Calu3 (cell line): ENCODE measurements around the gene CRYM. TPM values are rescaled to one million over a fixed set of nuclear protein-coding genes. Genes with fewer than 3 reads are reported as not detected.
"Not testable (repeated sequence)": the region's sequence is repeated elsewhere in the genome, so short reads cannot be mapped to it uniquely, and the experiment has no call there.

Source experiments
- Bru-seq: library from RNA; stranded (reverse); fragments of 400-500 nt; gene quantifications from one replicate; lab custom pipeline; 2021; lab: Mats Ljungman, UMichigan
- BruChase-seq, 2 experiments: library from RNA; stranded (reverse); fragments of 400-500 nt; gene quantifications; one replicate each; lab custom pipeline; 2021; lab: Mats Ljungman, UMichigan
- BruUV-seq: library from RNA; stranded (reverse); fragments of 400-500 nt; replicated peaks from 2 replicates; lab custom pipeline; 2021; lab: Mats Ljungman, UMichigan
- CTCF ChIA-PET: fragments of 300-600 bp; sonication (Branson Sonifier 250); formaldehyde crosslinking; loops from one replicate; lab custom pipeline; 2022; ENCODE audit warnings: antibody characterized with exemption; lab: Charles Lee
- DNase-seq: peaks from one replicate; pipeline ENCODE4 v3.0.0; 2022
- H3K27ac Mint-ChIP-seq: one replicate; pipeline ENCODE4 v1.8.0; 2022; ENCODE audit warnings: mixed read lengths; ENCODE audit not compliant: unreplicated experiment
- H3K27me3 Mint-ChIP-seq: one replicate; pipeline ENCODE4 v1.8.0; 2022; ENCODE audit warnings: mixed read lengths; ENCODE audit not compliant: unreplicated experiment
- H3K36me3 Mint-ChIP-seq: one replicate; pipeline ENCODE4 v1.8.0; 2022; ENCODE audit warnings: mild to moderate bottlenecking, moderate library complexity, mixed read lengths; ENCODE audit not compliant: insufficient read depth, unreplicated experiment
- H3K4me1 Mint-ChIP-seq: one replicate; pipeline ENCODE4 v1.8.0; 2022; ENCODE audit warnings: mild to moderate bottlenecking, low read depth, mixed read lengths; ENCODE audit not compliant: unreplicated experiment
- H3K4me3 Mint-ChIP-seq: one replicate; pipeline ENCODE4 v1.8.0; 2022; ENCODE audit warnings: mild to moderate bottlenecking, low read depth, moderate library complexity, mixed read lengths; ENCODE audit not compliant: unreplicated experiment
- H3K9me3 Mint-ChIP-seq: one replicate; pipeline ENCODE4 v1.8.0; 2022; ENCODE audit warnings: low read depth, mixed read lengths; ENCODE audit not compliant: unreplicated experiment
- intact Hi-C: fragments of 100-400 bp; cut with micrococcal nuclease; formaldehyde crosslinking; loops from one replicate; pipeline ENCODE4 v1.10.0; 2022; ENCODE audit not compliant: unreplicated experiment
- long read RNA-seq: library from polyadenylated mRNA; stranded (forward); transcript quantifications from one replicate; pipeline ENCODE4 v2.0.0, GENCODE V29; 2022
- total RNA-seq: library from RNA; stranded (reverse); gene quantifications from 2 replicates; pipeline ENCODE4 v1.2.3, GENCODE V29; 2022
- TF ChIP-seq, protein P1 (sequence below): fragments of 200-600 bp; IDR thresholded peaks from one replicate; pipeline ENCODE4 v1.8.0; 2022; ENCODE audit warnings: antibody characterized with exemption; ENCODE audit not compliant: unreplicated experiment

CRYM gene
- total RNA-seq (4.1 and 7.2 TPM in 2 replicates), Bru-seq, nascent RNA (percentile 28 among the genes with signal in this experiment), BruChase-seq, experiment 1, labeled RNA remaining after a 6-hour chase (percentile 24 among the genes with signal in this experiment), BruChase-seq, experiment 2, labeled RNA remaining after a 2-hour chase (percentile 20 among the genes with signal in this experiment)
- long read RNA-seq, partial matches to known transcripts: 21 of 29 reads
- long read RNA-seq, other reads (novel, unspliced or antisense): 8 of 29 reads

DNA sequence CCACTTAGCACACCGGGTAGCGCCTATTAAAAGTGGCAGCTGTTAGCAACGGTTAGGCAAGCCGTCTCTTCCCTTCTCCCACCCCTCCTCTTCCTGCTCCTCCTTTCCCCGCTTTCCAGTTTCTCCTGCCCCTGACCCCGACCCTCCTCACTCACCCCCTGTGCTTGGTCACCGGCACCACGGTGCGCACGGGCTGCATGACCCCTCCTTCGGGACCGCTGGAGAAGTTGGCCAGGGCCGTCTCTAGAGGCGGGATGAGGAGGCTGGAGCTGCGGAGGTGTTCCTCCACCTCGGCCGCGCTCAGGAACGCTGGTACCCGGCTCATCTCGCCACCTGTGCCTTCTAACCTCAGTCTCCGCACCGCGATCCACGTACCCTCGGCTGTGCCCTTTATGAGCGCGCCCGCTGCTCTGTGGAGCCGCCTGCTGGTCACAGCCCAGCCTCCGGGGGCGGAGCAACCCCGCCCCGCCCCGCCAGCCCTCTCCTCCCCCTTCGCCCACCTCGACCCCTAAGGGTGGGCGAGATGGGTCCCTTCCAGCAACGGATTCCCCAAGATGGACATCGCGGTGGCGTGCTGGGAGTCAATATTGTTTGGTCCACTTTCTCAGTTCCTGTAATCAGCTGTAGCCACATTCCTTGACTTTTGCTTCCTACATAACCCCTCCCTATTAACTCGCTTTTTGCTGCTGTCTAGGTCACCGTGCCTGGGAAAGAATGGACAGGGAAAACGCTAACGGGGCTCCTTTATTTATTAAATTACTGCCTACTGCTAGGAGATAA is at the start of gene CRYM:
TSS of gene CRYM (minus strand) at position 364 of the 780 bp plus-strand sequence. CDS start at position 325, 39 bp downstream.
- BruUV-seq: no TSS peak
- intact Hi-C loops: loop anchor here (1.0 to 5.0 kb wide), 2 partner anchors 46 to 90 kb away; partner anchors contain the start of gene ANKS4B

DNA sequence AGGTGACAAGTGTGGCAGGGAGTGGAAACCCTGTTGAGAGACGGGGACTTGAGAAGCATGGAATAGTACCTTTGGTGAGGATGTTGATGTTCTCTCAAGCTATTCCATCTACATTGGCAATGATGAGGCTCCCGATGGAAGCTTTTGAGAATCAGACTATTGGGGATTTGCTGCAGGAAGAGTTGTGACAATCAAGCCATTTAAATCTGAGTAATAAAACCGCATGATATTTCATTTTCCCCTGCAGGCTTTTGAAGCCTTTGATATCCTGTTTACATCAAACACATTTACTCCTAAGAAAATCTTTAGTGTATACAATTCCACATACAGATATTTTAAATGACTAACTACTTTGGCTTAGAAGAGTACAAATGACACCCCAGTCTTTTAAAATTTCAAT is 49.0 kb upstream of the CRYM start:
- no peaks in the 10 kb centered on the region for H3K36me3 Mint-ChIP-seq
- H3K27me3 Mint-ChIP-seq: no peaks in the 10 kb centered on the region
- BruUV-seq: no TSS peak
- no peak overlapping the region for H3K27ac Mint-ChIP-seq
- TF ChIP-seq, protein P1, sequence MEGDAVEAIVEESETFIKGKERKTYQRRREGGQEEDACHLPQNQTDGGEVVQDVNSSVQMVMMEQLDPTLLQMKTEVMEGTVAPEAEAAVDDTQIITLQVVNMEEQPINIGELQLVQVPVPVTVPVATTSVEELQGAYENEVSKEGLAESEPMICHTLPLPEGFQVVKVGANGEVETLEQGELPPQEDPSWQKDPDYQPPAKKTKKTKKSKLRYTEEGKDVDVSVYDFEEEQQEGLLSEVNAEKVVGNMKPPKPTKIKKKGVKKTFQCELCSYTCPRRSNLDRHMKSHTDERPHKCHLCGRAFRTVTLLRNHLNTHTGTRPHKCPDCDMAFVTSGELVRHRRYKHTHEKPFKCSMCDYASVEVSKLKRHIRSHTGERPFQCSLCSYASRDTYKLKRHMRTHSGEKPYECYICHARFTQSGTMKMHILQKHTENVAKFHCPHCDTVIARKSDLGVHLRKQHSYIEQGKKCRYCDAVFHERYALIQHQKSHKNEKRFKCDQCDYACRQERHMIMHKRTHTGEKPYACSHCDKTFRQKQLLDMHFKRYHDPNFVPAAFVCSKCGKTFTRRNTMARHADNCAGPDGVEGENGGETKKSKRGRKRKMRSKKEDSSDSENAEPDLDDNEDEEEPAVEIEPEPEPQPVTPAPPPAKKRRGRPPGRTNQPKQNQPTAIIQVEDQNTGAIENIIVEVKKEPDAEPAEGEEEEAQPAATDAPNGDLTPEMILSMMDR: no peak
- H3K9me3 Mint-ChIP-seq: peaks cover 4% of the 10 kb centered on the region
- no peak overlapping the region for H3K4me3 Mint-ChIP-seq
- intact Hi-C loops: no loop called here
- H3K4me1 Mint-ChIP-seq: no peaks in the 10 kb centered on the region
- no peak for DNase-seq
- CTCF ChIA-PET: interaction anchor here (0.6 kb wide), 2 partner anchors 35 to 413 kb away, joined by 3 to 5 read pairs; no protein-coding TSS in a partner anchor

More for the DNA sequence above, at the start of gene CRYM:
- DNase-seq: peak; percentile 83
- H3K4me3 Mint-ChIP-seq: peak within 1 kb of the TSS; percentile 85
- peaks cover 7% of the 10 kb centered on the region for H3K4me1 Mint-ChIP-seq
- TF ChIP-seq, protein P1: peak; percentile 96
- CTCF ChIA-PET: interaction anchor here (0.9 to 2.8 kb wide), 5 partner anchors 17 to 122 kb away, joined by 3 to 24 read pairs (median 4); no protein-coding TSS in a partner anchor
- no peaks in the 10 kb centered on the region for H3K9me3 Mint-ChIP-seq
- H3K27me3 Mint-ChIP-seq: peaks cover 29% of the 10 kb centered on the region
- H3K36me3 Mint-ChIP-seq: peaks cover 12% of the 10 kb centered on the region
- H3K27ac Mint-ChIP-seq: peak within 1 kb of the TSS; percentile 19

DNA sequence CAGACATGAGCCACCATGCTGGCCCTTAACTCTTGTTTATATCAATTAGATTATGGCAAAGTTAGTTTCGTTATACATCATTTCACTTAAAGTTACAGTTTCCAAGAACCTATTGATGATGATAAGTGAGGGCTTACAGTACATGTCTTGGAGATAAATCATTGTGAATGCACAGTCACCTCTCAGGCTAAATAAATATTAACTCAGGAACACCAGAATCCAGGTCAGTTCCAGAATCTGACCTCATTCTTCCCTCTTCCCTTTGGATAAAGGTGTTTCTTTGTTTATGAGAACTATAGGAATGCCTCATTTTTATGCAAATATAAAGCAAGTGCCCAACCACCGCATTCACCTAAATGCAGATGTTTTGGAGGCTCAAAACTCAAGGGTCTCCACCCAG is 48.4 kb upstream of the CRYM start:
- H3K36me3 Mint-ChIP-seq: no peaks in the 10 kb centered on the region
- no TSS peak for BruUV-seq
- CTCF ChIA-PET: no interaction called here
- H3K27ac Mint-ChIP-seq: no peak overlapping the region
- H3K4me1 Mint-ChIP-seq: no peaks in the 10 kb centered on the region
- DNase-seq: no peak
- H3K9me3 Mint-ChIP-seq: peaks cover 4% of the 10 kb centered on the region
- intact Hi-C loops: no loop called here
- H3K27me3 Mint-ChIP-seq: no peaks in the 10 kb centered on the region
- no peak overlapping the region for H3K4me3 Mint-ChIP-seq
- TF ChIP-seq, protein P1: no peak

DNA sequence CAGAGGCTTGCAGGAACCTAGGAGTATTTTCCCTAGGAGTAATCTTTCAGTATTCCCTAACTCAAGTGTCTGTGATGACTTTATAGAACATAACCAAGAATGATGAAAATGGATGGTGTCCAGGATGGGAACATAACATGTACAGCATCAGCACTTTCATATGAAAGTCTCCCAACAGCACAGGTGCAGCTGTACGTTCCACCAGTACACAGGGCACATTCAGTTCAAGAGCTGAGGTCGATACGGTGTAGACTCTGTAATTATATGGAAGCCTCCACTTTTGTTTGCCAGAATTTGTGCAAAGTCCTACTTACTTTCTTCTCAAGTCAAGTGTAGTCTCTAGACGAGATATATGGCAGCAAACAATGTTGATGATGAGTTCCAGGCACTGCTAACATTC is 46.2 kb upstream of the CRYM start:
- H3K4me3 Mint-ChIP-seq: no peak overlapping the region
- H3K4me1 Mint-ChIP-seq: no peaks in the 10 kb centered on the region
- no TSS peak for BruUV-seq
- TF ChIP-seq, protein P1: no peak
- intact Hi-C loops: no loop called here
- no peaks in the 10 kb centered on the region for H3K27me3 Mint-ChIP-seq
- DNase-seq: no peak
- peaks cover 4% of the 10 kb centered on the region for H3K9me3 Mint-ChIP-seq
- no peaks in the 10 kb centered on the region for H3K36me3 Mint-ChIP-seq
- CTCF ChIA-PET: interaction anchor here (0.6 kb wide), 1 partner anchor 63 kb away, joined by 5 read pairs; no protein-coding TSS in a partner anchor
- H3K27ac Mint-ChIP-seq: no peak overlapping the region

DNA sequence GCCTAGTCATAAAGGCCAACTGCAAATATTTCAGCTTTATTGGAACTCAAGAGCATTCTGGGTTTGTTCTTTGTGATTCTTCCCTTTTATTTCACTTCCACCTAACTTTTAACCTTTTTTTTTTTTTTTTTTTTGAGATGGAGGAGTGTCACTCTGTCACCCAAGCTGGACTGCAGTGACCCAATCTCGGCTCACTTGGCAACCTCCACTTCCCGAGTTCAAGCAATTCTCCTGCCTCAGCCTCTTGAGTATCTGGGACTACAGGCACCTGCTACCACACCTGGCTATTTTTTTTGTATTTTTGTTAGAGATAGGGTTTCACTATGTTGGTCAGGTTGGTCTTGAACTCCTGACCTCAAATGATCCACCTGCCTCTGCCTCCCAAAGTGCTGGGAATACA is 44.2 kb upstream of the CRYM start:
- DNase-seq, H3K4me1 Mint-ChIP-seq, BruUV-seq, H3K36me3 Mint-ChIP-seq, intact Hi-C loops, H3K4me3 Mint-ChIP-seq, H3K27me3 Mint-ChIP-seq, H3K9me3 Mint-ChIP-seq, H3K27ac Mint-ChIP-seq, CTCF ChIA-PET: not testable (repeated sequence)
